Ishikawa (cell line): Measurements from ENCODE around the gene ARFGEF3.

Source experiments
- CEBPB ChIP-seq: IDR thresholded peaks from 2 replicates; pipeline ENCODE4 v1.6.1; 2012
- EGR1 ChIP-seq: IDR thresholded peaks from 2 replicates; pipeline ENCODE4 v1.6.1; 2012
- TAF1 ChIP-seq: IDR thresholded peaks from 2 replicates; pipeline ENCODE4 v1.6.1; 2012; ENCODE audit warnings: low read depth, mild to moderate bottlenecking
- TCF12 ChIP-seq: IDR thresholded peaks from 2 replicates; pipeline ENCODE4 v1.6.1; 2012; ENCODE audit warnings: low read depth
- TF ChIP-seq, protein P1 (sequence below): IDR thresholded peaks from 2 replicates; pipeline ENCODE4 v1.6.1; 2012; ENCODE audit warnings: low read depth, mild to moderate bottlenecking
- TF ChIP-seq, protein P2 (sequence below): IDR thresholded peaks from 2 replicates; pipeline ENCODE4 v1.6.1; 2012

DNA sequence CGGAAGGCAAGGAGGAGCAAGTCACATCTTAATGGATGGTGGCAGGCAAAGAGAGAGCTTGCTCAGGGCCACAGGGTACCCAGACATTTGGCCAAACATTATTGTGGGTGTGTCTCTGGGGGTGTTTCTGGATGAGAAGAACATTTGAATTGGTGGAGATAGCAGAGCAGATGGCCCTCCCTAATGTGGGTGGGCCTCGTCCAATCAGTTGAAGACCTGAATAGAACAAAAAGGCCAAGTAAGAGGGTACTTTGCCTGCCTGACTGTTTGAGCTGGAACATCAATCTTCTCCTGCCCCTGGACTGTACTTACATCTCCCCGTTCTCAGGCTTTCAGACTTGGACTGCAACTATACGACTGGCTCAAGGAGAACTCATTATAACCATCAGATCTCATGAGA, 160.2 kb downstream of the ARFGEF3 start:
- TF ChIP-seq TAF1 (no peak), EGR1 (no peak), TCF12 (no peak), CEBPB (no peak)
- TF ChIP-seq, protein P1, sequence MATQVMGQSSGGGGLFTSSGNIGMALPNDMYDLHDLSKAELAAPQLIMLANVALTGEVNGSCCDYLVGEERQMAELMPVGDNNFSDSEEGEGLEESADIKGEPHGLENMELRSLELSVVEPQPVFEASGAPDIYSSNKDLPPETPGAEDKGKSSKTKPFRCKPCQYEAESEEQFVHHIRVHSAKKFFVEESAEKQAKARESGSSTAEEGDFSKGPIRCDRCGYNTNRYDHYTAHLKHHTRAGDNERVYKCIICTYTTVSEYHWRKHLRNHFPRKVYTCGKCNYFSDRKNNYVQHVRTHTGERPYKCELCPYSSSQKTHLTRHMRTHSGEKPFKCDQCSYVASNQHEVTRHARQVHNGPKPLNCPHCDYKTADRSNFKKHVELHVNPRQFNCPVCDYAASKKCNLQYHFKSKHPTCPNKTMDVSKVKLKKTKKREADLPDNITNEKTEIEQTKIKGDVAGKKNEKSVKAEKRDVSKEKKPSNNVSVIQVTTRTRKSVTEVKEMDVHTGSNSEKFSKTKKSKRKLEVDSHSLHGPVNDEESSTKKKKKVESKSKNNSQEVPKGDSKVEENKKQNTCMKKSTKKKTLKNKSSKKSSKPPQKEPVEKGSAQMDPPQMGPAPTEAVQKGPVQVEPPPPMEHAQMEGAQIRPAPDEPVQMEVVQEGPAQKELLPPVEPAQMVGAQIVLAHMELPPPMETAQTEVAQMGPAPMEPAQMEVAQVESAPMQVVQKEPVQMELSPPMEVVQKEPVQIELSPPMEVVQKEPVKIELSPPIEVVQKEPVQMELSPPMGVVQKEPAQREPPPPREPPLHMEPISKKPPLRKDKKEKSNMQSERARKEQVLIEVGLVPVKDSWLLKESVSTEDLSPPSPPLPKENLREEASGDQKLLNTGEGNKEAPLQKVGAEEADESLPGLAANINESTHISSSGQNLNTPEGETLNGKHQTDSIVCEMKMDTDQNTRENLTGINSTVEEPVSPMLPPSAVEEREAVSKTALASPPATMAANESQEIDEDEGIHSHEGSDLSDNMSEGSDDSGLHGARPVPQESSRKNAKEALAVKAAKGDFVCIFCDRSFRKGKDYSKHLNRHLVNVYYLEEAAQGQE: no peak
- TF ChIP-seq, protein P2, sequence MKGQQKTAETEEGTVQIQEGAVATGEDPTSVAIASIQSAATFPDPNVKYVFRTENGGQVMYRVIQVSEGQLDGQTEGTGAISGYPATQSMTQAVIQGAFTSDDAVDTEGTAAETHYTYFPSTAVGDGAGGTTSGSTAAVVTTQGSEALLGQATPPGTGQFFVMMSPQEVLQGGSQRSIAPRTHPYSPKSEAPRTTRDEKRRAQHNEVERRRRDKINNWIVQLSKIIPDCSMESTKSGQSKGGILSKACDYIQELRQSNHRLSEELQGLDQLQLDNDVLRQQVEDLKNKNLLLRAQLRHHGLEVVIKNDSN: no peak
